PC-3 (cell line): ENCODE measurements around the gene YY1. TPM values are rescaled to one million over a fixed set of nuclear protein-coding genes. Genes with fewer than 3 reads are reported as not detected.
"Not testable (repeated sequence)": the region's sequence is repeated elsewhere in the genome, so short reads cannot be mapped to it uniquely, and the experiment has no call there.

ENCODE experiments used
- ATAC-seq: fragments of 200-7000 bp; cut with Tn5 transposase; 2 replicates; pipeline ENCODE4 v1.9.1; 2020; ENCODE audit warnings: mild to moderate bottlenecking, moderate library complexity
- BruUV-seq: library from RNA; stranded (reverse); fragments of 400-500 nt; replicated peaks from 2 replicates; lab custom pipeline; 2021; lab: Mats Ljungman, UMichigan
- CTCF ChIA-PET: fragments of 300-600 bp; sonication (Branson Sonifier 250); formaldehyde crosslinking; loops from one replicate; lab custom pipeline; 2022; ENCODE audit warnings: antibody characterized with exemption; lab: Charles Lee
- POLR2A ChIA-PET: fragments of 300-600 bp; sonication (Branson Sonifier 250); formaldehyde crosslinking; loops from one replicate; lab custom pipeline; 2022; ENCODE audit warnings: antibody characterized with exemption; ENCODE audit not compliant: unreplicated experiment; lab: Charles Lee
- DNase-seq: peaks from one replicate; pipeline ENCODE4 v3.0.0-alpha.2; 2015
- H2AFZ ChIP-seq: fragments of 300-600 bp; sonication (generic); 2 replicates; pipeline ENCODE4 v1.6.0; 2016; ENCODE audit warnings: antibody characterized with exemption, low read length
- H3F3A ChIP-seq: fragments of 300-600 bp; sonication (generic); one replicate; pipeline ENCODE4 v1.6.0; 2017; ENCODE audit warnings: antibody characterized with exemption, low read length, control low read depth, mild to moderate bottlenecking; ENCODE audit not compliant: unreplicated experiment
- H3K27ac ChIP-seq: fragments of 300-600 bp; sonication (generic); 2 replicates; pipeline ENCODE4 v1.5.1; 2016; ENCODE audit warnings: mild to moderate bottlenecking, low read length
- H3K27me3 ChIP-seq: fragments of 300-600 bp; sonication (generic); 2 replicates; pipeline ENCODE4 v1.6.1; 2016; ENCODE audit warnings: low read length, mixed read lengths
- H3K36me3 ChIP-seq: fragments of 300-600 bp; sonication (generic); 2 replicates; pipeline ENCODE4 v1.6.1; 2016; ENCODE audit warnings: low read depth, mixed run types, low read length, mixed read lengths
- H3K4me1 ChIP-seq: fragments of 300-600 bp; sonication (generic); 2 replicates; pipeline ENCODE4 v1.5.1; 2016; ENCODE audit warnings: low read length; ENCODE audit not compliant: insufficient read depth
- H3K4me2 ChIP-seq: fragments of 300-600 bp; sonication (generic); 2 replicates; pipeline ENCODE4 v1.6.0; 2016; ENCODE audit warnings: low read length
- H3K4me3 ChIP-seq: fragments of 300-600 bp; sonication (generic); 2 replicates; pipeline ENCODE4 v1.5.1; 2016; ENCODE audit warnings: mild to moderate bottlenecking, low read length, mixed read lengths
- H3K79me2 ChIP-seq: fragments of 300-600 bp; sonication (generic); 2 replicates; pipeline ENCODE4 v1.6.1; 2017; ENCODE audit warnings: low read length, mixed read lengths
- H3K9ac ChIP-seq: fragments of 300-600 bp; sonication (generic); 2 replicates; pipeline ENCODE4 v1.6.0; 2016; ENCODE audit warnings: mild to moderate bottlenecking, low read length
- H3K9me2 ChIP-seq: fragments of 300-600 bp; sonication (generic); replicated peaks from 2 replicates; pipeline ENCODE4 v1.6.1; 2016; ENCODE audit warnings: mixed run types, low read length, mixed read lengths
- H3K9me3 ChIP-seq: fragments of 300-600 bp; sonication (generic); 2 replicates; pipeline ENCODE4 v1.6.1; 2016; ENCODE audit warnings: low read length, mixed read lengths
- H4K20me1 ChIP-seq: fragments of 300-600 bp; sonication (generic); 2 replicates; pipeline ENCODE4 v1.6.1; 2016; ENCODE audit warnings: low read length, mixed read lengths
- EZH2 ChIP-seq: fragments of 300-600 bp; sonication (generic); IDR thresholded peaks from one replicate; pipeline ENCODE4 v1.6.1; 2017; ENCODE audit warnings: antibody characterized with exemption, mild to moderate bottlenecking, low read length; ENCODE audit not compliant: unreplicated experiment
- EZH2phosphoT487 ChIP-seq: fragments of 300-600 bp; sonication (generic); IDR thresholded peaks from 2 replicates; pipeline ENCODE4 v1.6.1; 2018; ENCODE audit warnings: mild to moderate bottlenecking, antibody characterized with exemption, low read length, borderline replicate concordance
- intact Hi-C: fragments of 100-400 bp; cut with micrococcal nuclease; formaldehyde crosslinking; loops from 2 replicates; pipeline ENCODE4 v1.9.0; 2023
- total RNA-seq: library from RNA; depleted of rRNA; stranded (reverse); fragments of >200 nt; gene quantifications from 2 replicates; pipeline ENCODE4 v1.2.3, GENCODE V29; 2014
- TF ChIP-seq, protein P1 (sequence below): fragments of 300-600 bp; sonication (generic); conservative IDR thresholded peaks from 2 replicates; pipeline ENCODE4 v1.5.1; 2017; ENCODE audit warnings: antibody characterized with exemption, low read depth, mild to moderate bottlenecking, low read length

YY1 gene
- total RNA-seq, 1 experiment from 2014 or later = 64.1 TPM

DNA sequence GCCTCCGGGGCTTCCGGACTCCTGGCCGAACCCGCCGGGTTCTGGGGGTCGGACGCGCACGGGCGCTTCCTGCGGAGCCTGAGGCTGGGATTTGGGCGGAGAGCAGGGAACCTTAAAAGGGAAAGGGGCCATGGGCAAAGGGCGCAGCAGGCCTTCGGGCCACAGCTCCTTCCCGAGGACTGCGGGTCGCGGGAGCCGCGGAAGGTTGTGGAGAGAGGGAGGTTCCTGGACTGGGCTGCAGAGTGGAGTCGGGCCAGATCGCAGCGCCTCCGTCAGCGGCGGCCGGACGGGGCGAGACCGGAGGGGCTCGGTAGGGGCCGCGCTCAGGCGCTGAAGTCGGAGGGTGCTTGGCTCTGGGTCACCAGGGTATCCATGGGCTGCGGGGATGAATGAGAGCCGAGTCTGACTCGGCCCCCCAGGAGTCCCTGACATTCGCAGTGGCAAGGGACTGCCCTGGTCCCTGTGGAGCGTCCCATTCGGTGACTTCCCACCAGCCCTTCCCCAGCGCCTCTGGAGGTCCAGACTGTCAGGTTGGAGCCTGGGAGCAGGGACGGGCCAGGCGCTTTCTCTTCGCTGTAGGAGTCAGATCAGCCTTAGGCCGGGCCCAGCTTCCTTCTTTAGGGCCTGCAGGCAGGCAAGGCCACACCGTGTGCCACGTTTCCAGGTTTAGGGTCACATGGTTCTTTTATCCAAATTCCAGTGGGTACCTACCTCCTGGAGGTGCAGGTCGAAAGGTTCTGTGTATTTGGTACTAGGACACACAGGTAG, 68.2 kb downstream of the YY1 start:
- Histone ChIP-seq H3K9me3 (no peaks in the 10 kb centered on the region), H4K20me1 (peaks cover 9% of the 10 kb centered on the region; the same call in 1 of the 2 replicates), H3K27me3 (no peaks in the 10 kb centered on the region), H3K4me2 (peak overlapping the region; percentile 92), H3K9me2 (no peaks in the 10 kb centered on the region), H3K36me3 (no peaks in the 10 kb centered on the region), H3K4me3 (peak overlapping the region; percentile 88), H3K27ac (no peak overlapping the region), H3F3A (peaks cover 6% of the 10 kb centered on the region), H3K4me1 (peaks cover 33% of the 10 kb centered on the region), H3K9ac (peak overlapping the region; percentile 76), H2AFZ (peak overlapping the region; percentile 97), H3K79me2 (peaks cover 17% of the 10 kb centered on the region)
- POLR2A ChIA-PET = no interaction called here
- DNase-seq (no peak), ATAC-seq (peak; percentile 3; the same call in 1 of the 2 replicates)
- TF ChIP-seq EZH2phosphoT487 (no peak), EZH2 (no peak)
- TF ChIP-seq, protein P1, sequence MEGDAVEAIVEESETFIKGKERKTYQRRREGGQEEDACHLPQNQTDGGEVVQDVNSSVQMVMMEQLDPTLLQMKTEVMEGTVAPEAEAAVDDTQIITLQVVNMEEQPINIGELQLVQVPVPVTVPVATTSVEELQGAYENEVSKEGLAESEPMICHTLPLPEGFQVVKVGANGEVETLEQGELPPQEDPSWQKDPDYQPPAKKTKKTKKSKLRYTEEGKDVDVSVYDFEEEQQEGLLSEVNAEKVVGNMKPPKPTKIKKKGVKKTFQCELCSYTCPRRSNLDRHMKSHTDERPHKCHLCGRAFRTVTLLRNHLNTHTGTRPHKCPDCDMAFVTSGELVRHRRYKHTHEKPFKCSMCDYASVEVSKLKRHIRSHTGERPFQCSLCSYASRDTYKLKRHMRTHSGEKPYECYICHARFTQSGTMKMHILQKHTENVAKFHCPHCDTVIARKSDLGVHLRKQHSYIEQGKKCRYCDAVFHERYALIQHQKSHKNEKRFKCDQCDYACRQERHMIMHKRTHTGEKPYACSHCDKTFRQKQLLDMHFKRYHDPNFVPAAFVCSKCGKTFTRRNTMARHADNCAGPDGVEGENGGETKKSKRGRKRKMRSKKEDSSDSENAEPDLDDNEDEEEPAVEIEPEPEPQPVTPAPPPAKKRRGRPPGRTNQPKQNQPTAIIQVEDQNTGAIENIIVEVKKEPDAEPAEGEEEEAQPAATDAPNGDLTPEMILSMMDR = no peak
- CTCF ChIA-PET = no interaction called here
- intact Hi-C loops = no loop called here
- BruUV-seq = no TSS peak

DNA sequence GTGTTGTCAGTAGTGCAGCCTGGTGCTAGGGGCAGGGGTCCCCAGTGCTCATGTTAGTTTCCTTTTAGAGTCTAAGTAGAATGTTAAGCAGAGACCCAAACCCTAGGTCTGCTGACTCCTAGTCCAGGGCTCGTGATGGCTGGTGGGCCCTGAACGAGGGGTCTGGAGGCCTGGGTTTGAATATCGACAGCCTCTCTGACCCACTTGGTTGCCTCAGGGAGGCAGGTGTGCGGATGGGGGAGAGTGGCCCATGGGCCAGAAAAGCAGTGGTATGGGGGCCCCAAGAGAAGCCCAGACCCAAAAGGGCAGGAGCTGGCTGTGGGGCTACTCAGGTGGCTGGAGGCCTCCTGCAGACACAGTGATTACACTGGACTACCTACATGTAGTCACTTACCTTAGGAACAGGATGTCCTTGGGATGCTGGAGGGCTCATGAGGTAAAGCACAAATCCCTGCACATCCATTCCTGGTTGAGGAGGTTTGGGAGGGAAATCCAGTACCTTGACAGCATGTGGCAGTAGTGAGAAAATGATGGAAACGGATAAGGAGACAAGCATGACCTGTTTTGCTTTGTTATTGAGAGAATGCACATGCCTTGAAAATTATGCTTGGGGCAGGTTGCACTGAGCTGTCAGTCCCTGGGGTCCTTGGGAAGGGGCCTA, 69.0 kb downstream of the YY1 start:
- Histone ChIP-seq H3F3A (peaks cover 4% of the 10 kb centered on the region), H2AFZ (0 out of 2 replicates have a peak overlapping the region, but pooled peaks have one; percentile 97), H3K27me3 (no peaks in the 10 kb centered on the region), H3K4me1 (peaks cover 30% of the 10 kb centered on the region), H3K79me2 (peaks cover 17% of the 10 kb centered on the region), H4K20me1 (peaks cover 9% of the 10 kb centered on the region; the same call in 1 of the 2 replicates), H3K9me2 (no peaks in the 10 kb centered on the region), H3K4me3 (peak overlapping the region; percentile 88), H3K4me2 (peak overlapping the region; percentile 92), H3K36me3 (no peaks in the 10 kb centered on the region), H3K27ac (no peak overlapping the region), H3K9me3 (no peaks in the 10 kb centered on the region), H3K9ac (0 out of 2 replicates have a peak overlapping the region, but pooled peaks have one; percentile 76)
- CTCF ChIA-PET = no interaction called here
- peak; percentile 42 for DNase-seq
- BruUV-seq = TSS peak; percentile 43
- no peak for TF ChIP-seq EZH2
- no peak for TF ChIP-seq EZH2phosphoT487
- POLR2A ChIA-PET = no interaction called here
- intact Hi-C loops = no loop called here
- ATAC-seq = no peak

DNA sequence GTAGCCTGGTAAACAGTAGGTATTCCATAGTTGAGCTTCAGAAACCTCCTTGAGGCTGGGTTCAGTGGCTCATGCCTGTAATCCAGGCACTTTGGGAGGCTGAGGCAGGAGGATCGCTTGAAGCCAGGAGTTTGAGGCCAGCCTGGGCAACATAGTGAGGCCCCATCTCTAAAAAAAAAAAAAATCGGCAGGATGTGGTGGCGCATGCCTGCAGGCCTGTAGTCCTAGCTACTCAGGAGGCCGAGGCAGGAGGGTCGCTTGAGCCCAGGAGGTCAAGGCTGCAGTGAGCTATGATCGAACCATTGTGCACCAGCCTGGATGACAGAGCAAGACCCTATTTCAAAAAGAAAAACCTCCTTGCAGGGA, 69.5 kb downstream of the YY1 start:
- H3K27me3 ChIP-seq, H3K36me3 ChIP-seq, POLR2A ChIA-PET, H4K20me1 ChIP-seq, DNase-seq, H3K9me3 ChIP-seq, H3K9me2 ChIP-seq, H3K4me2 ChIP-seq, H3K9ac ChIP-seq, CTCF ChIA-PET, ATAC-seq, H3F3A ChIP-seq, H2AFZ ChIP-seq, BruUV-seq, H3K27ac ChIP-seq, H3K4me3 ChIP-seq, intact Hi-C loops: not testable (repeated sequence)
- Histone ChIP-seq H3K4me1 (peaks cover 25% of the 10 kb centered on the region), H3K79me2 (peaks cover 17% of the 10 kb centered on the region)
